Activated naive CD4-positive, alpha-beta T cell treated with anti-CD3 and anti-CD28 coated beads, Interleukin-2, amount 50 U/mL, for 24 hours (primary cell): ENCODE data around the gene UBE2H.
A peak's percentile ranks its signal among the peaks of the same experiment; 100 is the strongest.
"Not testable (repeated sequence)": the region's sequence is repeated elsewhere in the genome, so short reads cannot be mapped to it uniquely, and the experiment has no call there.

Experiments used
- H3K27ac Mint-ChIP-seq: one replicate; pipeline ENCODE4 v1.8.0; 2021; ENCODE audit warnings: mild to moderate bottlenecking, mixed read lengths
- H3K27me3 Mint-ChIP-seq: one replicate; pipeline ENCODE4 v1.8.0; 2021; ENCODE audit warnings: mixed read lengths
- H3K36me3 Mint-ChIP-seq: one replicate; pipeline ENCODE4 v1.8.0; 2021; ENCODE audit warnings: mixed read lengths
- H3K4me1 Mint-ChIP-seq: one replicate; pipeline ENCODE4 v1.8.0; 2021; ENCODE audit warnings: mixed read lengths
- H3K4me3 Mint-ChIP-seq: one replicate; pipeline ENCODE4 v1.8.0; 2021; ENCODE audit warnings: mild to moderate bottlenecking, mixed read lengths
- H3K9me3 Mint-ChIP-seq: one replicate; pipeline ENCODE4 v1.8.0; 2021; ENCODE audit warnings: mixed read lengths

The UBE2H gene

DNA sequence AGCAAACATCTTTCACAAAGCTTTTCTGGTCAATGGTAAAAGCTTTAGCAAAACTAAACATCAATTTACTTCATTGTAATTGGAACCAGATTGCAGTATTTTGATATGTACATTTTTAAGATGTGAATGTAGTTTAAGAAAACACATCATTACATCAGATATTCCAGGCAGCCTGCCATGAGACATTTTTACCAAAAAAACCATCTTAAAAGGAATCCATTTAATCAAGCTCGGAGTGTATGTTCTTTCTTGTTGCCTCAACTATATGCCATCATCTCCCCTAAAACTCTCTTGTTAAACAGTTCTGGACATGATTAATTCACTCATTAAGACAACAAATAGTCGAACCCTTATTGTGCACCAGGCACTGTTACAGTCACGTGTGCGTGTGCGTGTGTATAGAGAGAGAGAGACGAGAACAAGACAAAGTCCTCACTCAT, 97.5 kb downstream of the UBE2H start:
- H3K36me3 Mint-ChIP-seq = peaks cover 7% of the 10 kb centered on the region
- peaks cover 72% of the 10 kb centered on the region for H3K4me1 Mint-ChIP-seq
- H3K4me3 Mint-ChIP-seq = no peak overlapping the region
- H3K27me3 Mint-ChIP-seq = no peaks in the 10 kb centered on the region
- H3K9me3 Mint-ChIP-seq = no peaks in the 10 kb centered on the region
- no peak overlapping the region for H3K27ac Mint-ChIP-seq

DNA sequence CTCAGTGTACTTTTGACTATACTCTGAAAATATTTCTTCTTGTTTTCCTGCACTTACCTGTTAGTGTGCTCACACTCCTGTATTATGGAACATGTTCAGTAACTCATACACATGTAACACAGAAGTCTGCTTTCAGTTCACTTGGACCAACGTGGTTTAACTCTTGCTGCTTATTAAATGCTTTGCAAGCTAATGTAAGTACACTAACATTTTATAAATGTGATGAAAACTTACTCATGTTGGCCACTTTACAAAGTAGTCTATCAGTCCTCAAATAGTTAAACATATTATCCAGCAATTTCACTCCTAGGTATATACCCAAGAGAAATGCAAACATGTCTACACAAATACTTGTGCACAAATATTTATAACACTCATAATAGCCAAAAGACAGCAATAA, 98.4 kb downstream of the UBE2H start:
- Mint-ChIP-seq H3K4me1 (peaks cover 64% of the 10 kb centered on the region), H3K4me3 (no peak overlapping the region), H3K27me3 (no peaks in the 10 kb centered on the region), H3K27ac (no peak overlapping the region), H3K36me3 (peaks cover 7% of the 10 kb centered on the region), H3K9me3 (no peaks in the 10 kb centered on the region)

DNA sequence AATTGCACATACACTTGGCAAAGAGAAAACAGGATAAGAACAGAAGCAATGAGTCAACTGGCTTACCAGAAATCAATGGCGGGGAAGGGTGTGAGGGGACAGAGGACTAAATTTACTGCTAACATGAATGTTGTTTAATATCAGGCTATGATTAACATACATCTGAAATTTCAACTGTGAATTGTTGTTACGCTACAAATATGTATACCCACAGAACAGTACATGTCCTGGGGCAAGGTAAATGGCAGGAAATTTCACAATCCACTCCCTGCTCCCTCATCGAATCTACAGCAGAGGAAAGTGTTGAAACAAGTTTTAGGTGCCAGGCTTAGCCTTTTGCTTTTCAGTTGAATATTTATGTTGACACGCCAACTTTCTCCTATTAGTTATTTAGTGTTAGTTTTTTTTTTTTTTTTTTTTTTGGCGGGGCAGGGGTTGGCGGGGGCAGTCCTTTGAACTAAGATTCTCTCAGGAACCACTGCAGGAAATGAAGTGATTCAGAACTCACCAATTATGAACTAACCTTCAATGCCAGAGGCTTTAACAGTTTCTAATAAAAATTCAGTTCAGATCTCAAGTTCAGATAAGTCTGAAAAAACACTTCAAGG, 99.0 kb downstream of the UBE2H start:
- Mint-ChIP-seq H3K4me1 (peaks cover 58% of the 10 kb centered on the region), H3K9me3 (no peaks in the 10 kb centered on the region), H3K4me3 (no peak overlapping the region), H3K27ac (no peak overlapping the region), H3K27me3 (no peaks in the 10 kb centered on the region), H3K36me3 (peaks cover 7% of the 10 kb centered on the region)

DNA sequence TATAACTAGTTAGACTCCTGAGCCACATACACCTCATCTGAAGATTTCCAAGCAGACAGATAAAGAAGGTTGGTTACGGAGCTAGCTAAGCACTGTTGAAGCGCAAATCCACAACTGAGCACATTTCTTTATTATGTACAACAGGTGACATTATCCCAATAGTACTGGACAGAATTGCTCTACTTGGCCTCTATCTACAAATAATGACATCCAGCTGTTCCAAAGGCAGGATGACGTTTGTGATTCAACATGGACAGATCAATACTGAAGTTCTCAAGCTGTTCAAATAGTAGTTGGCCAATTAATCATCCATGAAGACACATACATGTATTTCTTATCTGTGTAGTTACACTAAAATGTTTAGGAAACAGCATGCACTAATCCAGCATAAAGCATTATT, 101.0 kb downstream of the UBE2H start:
- peaks cover 56% of the 10 kb centered on the region for H3K4me1 Mint-ChIP-seq
- H3K4me3 Mint-ChIP-seq = no peak overlapping the region
- no peaks in the 10 kb centered on the region for H3K9me3 Mint-ChIP-seq
- H3K27ac Mint-ChIP-seq = no peak overlapping the region
- peaks cover 9% of the 10 kb centered on the region for H3K36me3 Mint-ChIP-seq
- no peaks in the 10 kb centered on the region for H3K27me3 Mint-ChIP-seq

DNA sequence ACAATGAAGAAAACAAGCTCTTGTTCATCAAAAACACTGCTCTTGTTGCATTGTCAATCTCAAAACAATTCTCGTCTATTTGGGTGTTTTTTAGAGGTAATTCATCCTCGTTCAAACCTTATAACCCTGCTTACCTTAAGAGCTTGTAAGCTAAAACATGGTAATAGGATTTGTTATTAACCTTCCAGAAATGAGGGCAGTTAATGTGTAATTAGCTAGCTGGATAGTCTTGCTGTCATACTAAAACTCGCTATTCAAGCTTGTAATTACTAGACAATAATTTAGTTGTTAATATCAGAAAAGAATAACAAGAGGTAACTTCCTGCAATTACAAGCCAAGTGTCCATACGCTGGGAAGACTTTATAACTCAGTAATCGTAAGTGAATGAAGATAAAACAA, 101.6 kb downstream of the UBE2H start:
- H3K4me3 Mint-ChIP-seq = no peak overlapping the region
- H3K27me3 Mint-ChIP-seq = no peaks in the 10 kb centered on the region
- peaks cover 8% of the 10 kb centered on the region for H3K36me3 Mint-ChIP-seq
- peaks cover 59% of the 10 kb centered on the region for H3K4me1 Mint-ChIP-seq
- H3K9me3 Mint-ChIP-seq = no peaks in the 10 kb centered on the region
- no peak overlapping the region for H3K27ac Mint-ChIP-seq

DNA sequence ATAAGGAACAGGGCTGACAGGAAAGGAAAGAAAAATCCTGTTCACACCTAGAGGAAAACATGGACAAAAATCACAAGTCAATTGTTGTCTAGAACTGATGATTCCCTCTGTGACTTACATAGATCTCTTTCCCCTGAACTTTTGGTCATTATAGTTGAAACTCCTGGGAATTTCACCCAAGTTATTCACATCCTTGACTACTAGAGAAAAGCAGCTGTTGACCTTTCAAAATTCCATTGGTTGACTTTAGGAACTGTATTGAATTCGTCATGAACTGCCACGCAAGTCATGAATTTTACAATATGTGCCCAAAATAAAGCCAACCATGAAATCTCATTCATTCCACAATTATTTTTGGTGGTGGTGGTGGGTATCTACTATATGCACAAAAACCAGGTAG, 104.3 kb downstream of the UBE2H start:
- Mint-ChIP-seq H3K9me3 (no peaks in the 10 kb centered on the region), H3K4me1 (peaks cover 58% of the 10 kb centered on the region)

DNA sequence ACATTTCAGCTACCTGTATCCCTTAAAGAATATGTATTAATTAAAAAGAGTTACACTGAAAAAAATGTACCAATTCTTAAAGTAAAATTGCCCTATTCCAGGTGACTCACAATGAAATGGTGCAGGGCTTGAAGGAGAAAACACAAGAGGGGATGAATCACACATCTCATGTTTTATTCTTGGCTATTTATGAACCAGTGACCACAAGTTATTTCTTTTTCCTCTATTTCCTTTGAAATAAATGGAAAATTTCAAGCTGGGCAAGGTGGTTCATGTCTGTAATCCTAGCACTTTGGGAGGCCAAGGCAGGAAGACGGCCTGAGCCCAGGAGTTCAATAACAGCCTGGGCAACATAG, 106.8 kb downstream of the UBE2H start:
- no peak overlapping the region for H3K4me3 Mint-ChIP-seq
- H3K27me3 Mint-ChIP-seq = no peaks in the 10 kb centered on the region
- H3K27ac Mint-ChIP-seq = peak overlapping the region; percentile 84
- peaks cover 60% of the 10 kb centered on the region for H3K4me1 Mint-ChIP-seq
- no peaks in the 10 kb centered on the region for H3K9me3 Mint-ChIP-seq
- H3K36me3 Mint-ChIP-seq = peaks cover 9% of the 10 kb centered on the region

More for the DNA sequence above, 104.3 kb downstream of the UBE2H start:
- Mint-ChIP-seq H3K4me3 (no peak overlapping the region), H3K27ac (peak overlapping the region; percentile 30), H3K36me3 (peaks cover 10% of the 10 kb centered on the region), H3K27me3 (no peaks in the 10 kb centered on the region)

DNA sequence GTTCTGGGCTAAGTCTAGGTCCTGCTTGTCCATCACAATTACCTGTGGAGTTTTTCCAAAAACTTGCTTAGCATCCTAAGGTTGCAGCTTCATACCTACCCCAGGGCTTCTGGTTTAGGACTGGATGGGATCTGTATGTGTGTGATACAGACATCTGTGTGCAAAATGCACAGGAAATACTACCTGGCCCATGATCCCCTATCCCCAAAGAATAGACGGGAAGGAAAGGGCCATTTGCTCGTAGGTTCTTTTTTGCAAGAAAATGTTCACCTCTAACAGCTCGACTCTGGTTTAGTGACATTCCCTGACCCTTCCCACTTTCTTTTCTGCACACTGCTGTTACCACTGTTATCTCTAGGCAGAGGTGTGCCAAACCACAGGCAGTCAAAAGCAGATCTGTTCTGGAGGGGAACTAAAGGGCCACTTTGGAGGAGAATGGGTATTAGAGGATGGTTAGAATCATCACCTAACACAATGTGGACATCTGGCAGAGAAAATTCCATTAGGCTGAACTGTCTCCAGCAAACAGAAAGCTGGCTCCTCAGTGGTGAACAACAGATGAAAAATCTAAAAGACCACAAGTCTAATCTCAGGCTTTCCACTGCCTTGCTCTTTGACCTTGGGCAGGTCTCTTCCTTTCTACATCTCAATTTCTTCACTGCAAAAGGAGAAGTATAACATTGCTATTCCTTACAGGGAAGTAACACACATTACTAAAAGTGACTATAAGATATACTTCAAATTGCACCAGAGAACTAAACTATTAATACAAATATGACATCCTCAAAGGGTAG, 107.4 kb downstream of the UBE2H start:
- H3K27ac Mint-ChIP-seq = peak overlapping the region; percentile 79
- no peaks in the 10 kb centered on the region for H3K9me3 Mint-ChIP-seq
- H3K27me3 Mint-ChIP-seq = no peaks in the 10 kb centered on the region
- peaks cover 9% of the 10 kb centered on the region for H3K36me3 Mint-ChIP-seq
- no peak overlapping the region for H3K4me3 Mint-ChIP-seq
- H3K4me1 Mint-ChIP-seq = peaks cover 58% of the 10 kb centered on the region

DNA sequence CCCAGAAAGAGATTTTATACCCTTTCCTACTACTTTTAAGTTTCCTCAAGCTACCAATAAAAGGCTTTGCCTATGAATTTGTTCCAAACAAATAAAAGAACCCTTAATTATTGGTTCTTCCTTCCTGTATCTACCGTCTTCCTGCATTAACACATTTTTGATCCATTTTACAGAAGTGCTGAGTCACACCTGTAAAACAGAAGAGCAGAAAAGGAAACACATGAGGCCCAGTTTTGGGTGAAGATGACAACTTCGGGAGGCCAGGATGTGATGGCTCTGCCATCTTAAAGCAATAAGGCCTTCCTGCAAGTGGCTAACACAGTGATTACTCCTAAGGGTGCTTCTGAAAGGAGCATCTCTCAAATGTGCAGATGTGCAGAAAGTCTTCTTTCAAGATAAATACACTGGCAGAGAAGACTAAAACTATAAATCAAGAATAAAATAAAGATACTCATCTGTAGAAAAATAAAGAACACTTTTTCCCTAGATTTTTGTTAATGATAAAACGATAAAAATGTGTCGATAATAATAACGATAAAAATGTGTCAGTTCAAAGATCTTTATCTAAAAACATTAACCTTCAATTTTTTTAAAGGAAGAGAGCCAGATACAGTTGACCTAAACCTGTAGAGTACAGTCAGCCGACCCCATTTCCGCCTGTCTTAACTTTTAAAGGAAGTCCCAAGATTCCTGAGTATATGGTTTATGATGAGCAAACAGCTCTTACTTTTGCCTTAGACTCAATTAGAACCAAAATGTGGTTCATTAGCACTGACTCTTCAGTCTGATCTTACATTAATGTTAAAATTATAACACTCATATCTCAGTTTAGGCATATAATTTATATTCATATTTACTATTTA, 108.6 kb downstream of the UBE2H start:
- H3K27me3 Mint-ChIP-seq = no peaks in the 10 kb centered on the region
- no peaks in the 10 kb centered on the region for H3K9me3 Mint-ChIP-seq
- peak overlapping the region; percentile 54 for H3K4me3 Mint-ChIP-seq
- peaks cover 8% of the 10 kb centered on the region for H3K36me3 Mint-ChIP-seq
- H3K27ac Mint-ChIP-seq = peak overlapping the region; percentile 97
- peaks cover 56% of the 10 kb centered on the region for H3K4me1 Mint-ChIP-seq

DNA sequence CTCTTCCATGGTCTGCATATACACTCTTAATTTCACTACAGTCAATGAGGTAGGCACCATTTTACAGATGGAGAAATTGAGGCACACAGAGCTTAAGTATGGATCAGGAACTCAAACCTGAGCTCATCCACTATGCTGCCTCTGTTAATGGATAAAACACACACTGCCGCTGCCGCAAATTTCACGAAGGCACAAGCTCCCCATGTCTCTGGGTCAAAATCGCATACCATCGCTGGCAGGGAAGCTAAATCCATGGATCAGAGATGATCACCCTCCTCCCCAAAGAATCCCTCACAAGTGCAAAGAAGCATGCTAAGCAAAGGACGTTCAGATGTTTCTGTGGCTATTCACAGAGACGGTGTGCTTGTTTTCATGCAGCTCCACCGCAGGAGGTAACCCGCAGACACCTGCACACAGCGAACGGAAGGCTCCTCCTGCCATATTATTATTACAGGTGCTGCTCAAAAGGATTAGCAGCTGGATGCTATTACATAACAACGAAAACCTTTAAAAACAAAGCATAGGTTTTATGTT, 109.3 kb downstream of the UBE2H start:
- Mint-ChIP-seq H3K27me3 (no peaks in the 10 kb centered on the region), H3K27ac (peak overlapping the region; percentile 97), H3K4me3 (no peak overlapping the region), H3K9me3 (no peaks in the 10 kb centered on the region), H3K4me1 (peaks cover 55% of the 10 kb centered on the region), H3K36me3 (peaks cover 10% of the 10 kb centered on the region)

DNA sequence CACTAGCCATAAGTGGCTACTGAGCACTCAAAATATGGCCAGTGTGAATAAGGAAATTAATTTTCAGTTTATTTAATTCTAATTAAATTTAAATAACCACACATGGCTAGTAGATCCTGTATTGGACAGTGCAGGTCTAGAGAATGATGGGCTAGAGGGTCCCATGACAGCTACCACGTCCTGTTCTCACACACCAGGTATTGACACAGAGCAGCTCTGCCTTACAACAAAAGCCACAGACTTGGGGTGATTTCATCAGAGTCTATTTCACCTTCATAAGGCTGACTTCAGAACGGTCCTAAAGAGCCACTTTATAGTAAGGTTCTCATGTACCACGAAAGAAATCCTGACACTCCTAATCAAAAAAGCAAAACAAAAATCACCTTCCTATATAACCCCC, 111.3 kb downstream of the UBE2H start:
- Mint-ChIP-seq H3K4me1 (peaks cover 39% of the 10 kb centered on the region), H3K27ac (peak overlapping the region; percentile 65), H3K36me3 (peaks cover 5% of the 10 kb centered on the region)

DNA sequence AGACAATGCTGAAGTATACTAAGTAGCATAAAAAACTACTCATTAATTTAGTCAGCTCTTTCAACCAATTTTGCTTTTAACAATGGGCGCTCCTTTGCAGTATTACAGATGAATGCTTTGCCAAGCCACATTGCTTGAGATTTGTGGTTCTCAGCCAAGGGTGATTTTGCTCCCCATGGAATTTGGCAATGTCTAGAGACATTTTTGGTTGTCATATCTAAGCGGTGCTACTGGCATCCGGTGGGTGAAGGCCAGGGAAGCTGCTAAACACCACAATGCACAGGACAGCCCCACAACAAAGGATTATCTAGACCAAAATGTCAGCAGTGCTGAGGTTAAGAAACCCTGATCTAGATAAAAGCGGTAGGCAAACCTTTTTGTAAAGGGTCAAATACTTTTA, 112.0 kb downstream of the UBE2H start:
- Mint-ChIP-seq H3K4me1 (peaks cover 33% of the 10 kb centered on the region), H3K9me3 (no peaks in the 10 kb centered on the region), H3K27me3 (no peaks in the 10 kb centered on the region), H3K4me3 (no peak overlapping the region), H3K27ac (no peak overlapping the region), H3K36me3 (peaks cover 7% of the 10 kb centered on the region)

More for the DNA sequence above, 111.3 kb downstream of the UBE2H start:
- Mint-ChIP-seq H3K4me3 (no peak overlapping the region), H3K9me3 (no peaks in the 10 kb centered on the region), H3K27me3 (no peaks in the 10 kb centered on the region)

DNA sequence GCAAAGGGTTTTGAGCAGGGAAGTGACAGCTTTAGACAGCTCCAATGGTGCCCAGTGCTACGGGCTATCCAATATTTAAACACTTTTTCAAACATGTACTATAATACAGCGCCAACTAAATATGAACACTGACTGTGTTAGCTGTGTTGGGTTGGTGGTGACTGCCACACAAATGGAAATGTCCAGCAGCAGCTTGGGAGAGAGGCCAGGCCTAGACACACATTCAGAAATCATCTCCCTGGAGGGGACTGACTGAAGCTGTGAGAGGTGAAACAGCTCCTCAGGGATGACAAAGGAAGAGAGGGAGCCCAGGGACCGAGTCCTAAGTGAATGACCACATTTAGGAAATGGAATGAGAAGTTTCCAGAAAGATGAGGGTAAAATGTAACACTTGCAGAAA, 115.8 kb downstream of the UBE2H start:
- H3K27me3 Mint-ChIP-seq = no peaks in the 10 kb centered on the region
- H3K4me3 Mint-ChIP-seq = no peak overlapping the region
- H3K36me3 Mint-ChIP-seq = peaks cover 8% of the 10 kb centered on the region

DNA sequence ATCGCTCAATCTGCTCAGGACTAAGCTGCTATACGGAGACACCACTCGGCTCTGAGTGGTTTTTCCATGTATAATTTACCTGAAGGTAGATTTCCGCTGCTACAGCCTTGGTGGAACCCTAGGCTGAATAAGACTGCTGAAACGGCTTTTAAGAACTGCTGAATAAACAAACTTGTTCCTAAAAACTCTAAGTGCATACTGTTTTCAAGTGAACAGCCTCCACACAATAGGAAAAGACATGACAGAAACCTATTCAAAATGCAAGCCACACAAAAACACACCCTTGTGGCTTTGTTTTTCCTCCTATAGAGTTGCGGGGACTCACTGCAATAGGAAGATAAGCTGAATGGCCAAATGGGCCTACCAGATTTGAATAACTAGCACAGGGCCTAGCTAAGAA, 117.2 kb downstream of the UBE2H start:
- peaks cover 8% of the 10 kb centered on the region for H3K36me3 Mint-ChIP-seq
- no peaks in the 10 kb centered on the region for H3K4me1 Mint-ChIP-seq
- no peak overlapping the region for H3K27ac Mint-ChIP-seq
- no peaks in the 10 kb centered on the region for H3K9me3 Mint-ChIP-seq
- H3K4me3 Mint-ChIP-seq = no peak overlapping the region
- no peaks in the 10 kb centered on the region for H3K27me3 Mint-ChIP-seq

More for the DNA sequence above, 115.8 kb downstream of the UBE2H start:
- Mint-ChIP-seq H3K27ac (peak overlapping the region; percentile 42), H3K4me1 (peaks cover 8% of the 10 kb centered on the region), H3K9me3 (no peaks in the 10 kb centered on the region)

DNA sequence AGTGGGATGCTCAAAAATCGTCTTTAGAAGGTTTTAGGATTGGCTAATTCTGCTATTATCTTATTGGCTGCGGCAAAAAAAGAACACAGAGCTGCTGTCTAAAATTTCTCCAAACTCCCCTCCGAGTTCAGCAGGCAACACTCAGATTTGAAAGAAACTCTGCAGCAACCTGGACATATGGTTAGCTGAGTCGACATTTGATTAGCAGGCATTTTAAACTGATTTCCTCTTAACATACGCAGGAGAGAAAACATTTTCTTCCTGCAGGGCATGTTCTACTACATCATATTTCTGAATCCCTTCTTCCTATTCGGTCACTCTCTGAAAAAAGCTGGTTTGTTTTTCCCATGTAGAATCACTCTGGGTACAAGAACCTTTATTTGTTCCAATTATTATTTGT, 119.4 kb downstream of the UBE2H start:
- H3K4me1 Mint-ChIP-seq, H3K27ac Mint-ChIP-seq, H3K4me3 Mint-ChIP-seq, H3K36me3 Mint-ChIP-seq, H3K9me3 Mint-ChIP-seq, H3K27me3 Mint-ChIP-seq: not testable (repeated sequence)
